Right lobe of liver (tissue), 6 donors: ENCODE measurements around the gene GALNT10. TPM values are rescaled to one million over a fixed set of nuclear protein-coding genes. Genes with fewer than 3 reads are reported as not detected.

Source experiments
- ATAC-seq, 4 donors: fragments of 200-7000 bp; cut with Tn5 transposase; one replicate each; pipeline ENCODE4 v1.9.1; 2020; ENCODE audit warnings: mild to moderate bottlenecking in 4 of 4, moderate library complexity in 4 of 4
- DNase-seq, 3 donors: peaks; one replicate each; pipeline ENCODE4 v3.0.0-alpha.2; 2020
- H3K27ac ChIP-seq, 3 donors: fragments of 200-600 bp; one replicate each; pipeline ENCODE4 v1.8.0; 2022
- H3K27me3 ChIP-seq, 2 donors: fragments of 200-600 bp; one replicate each; pipeline ENCODE4 v1.8.0; 2022
- H3K36me3 ChIP-seq, 4 donors: fragments of 200-600 bp; sonication (generic) in 1 of 4; one replicate each; pipeline versions ENCODE4 v1.5.1 to v1.8.0; 2017 to 2022; ENCODE audit warnings: control low read depth in 1 of 4
- H3K4me1 ChIP-seq, 4 donors: fragments of 200-600 bp; sonication (generic) in 1 of 4; one replicate each; pipeline versions ENCODE4 v1.5.1 to v1.8.0; 2017 to 2022; ENCODE audit warnings: control low read depth in 1 of 4
- H3K4me3 ChIP-seq, 3 donors: fragments of 200-600 bp; one replicate each; pipeline ENCODE4 v1.8.0; 2022
- H3K9me3 ChIP-seq, 4 donors: fragments of 200-600 bp; sonication (generic) in 1 of 4; one replicate each; pipeline versions ENCODE4 v1.5.1 to v1.8.0; 2017 to 2022; ENCODE audit warnings: control low read depth in 1 of 4
- CTCF ChIP-seq, 4 donors: fragments of 200-600 bp in 3 of 4; fragments of 450-650 bp in 1 of 4; IDR thresholded peaks; one replicate each; pipeline versions ENCODE4 v1.5.1 to v1.8.0; 2016 to 2022; ENCODE audit warnings: antibody characterized with exemption in 4 of 4, mild to moderate bottlenecking in 2 of 4
- POLR2A ChIP-seq: fragments of 450-650 bp; IDR thresholded peaks from one replicate; pipeline ENCODE4 v1.6.1; 2017; ENCODE audit warnings: antibody characterized with exemption, mild to moderate bottlenecking
- WGBS: methylation state at CpG from one replicate; pipeline ENCODE4 v1.1.6; 2018; ENCODE audit warnings: low coverage, low lambda C conversion rate; ENCODE audit not compliant: insufficient coverage; ENCODE audit errors: missing lambda C conversion rate; 5-methylcytosine and 5-hydroxymethylcytosine counted together
- intact Hi-C, 2 donors: fragments of 100-400 bp; cut with DNase I; formaldehyde crosslinking; loops; one replicate each; pipeline versions ENCODE4 v1.11.2 to v1.14.1; 2022
- total RNA-seq, 6 experiments: library from RNA; depleted of rRNA in 2 of 6; stranded (reverse); fragments of >200 nt in 2 of 6; fragmentation: NEBNext Ultra II Directional in 3 of 6; extraction: Animal tissue kit (Norgen Biotek cat#: 25700) in 3 of 6; gene quantifications; one replicate each; pipeline versions ENCODE4 v1.1.0 to v1.2.4, GENCODE V29; 2016 to 2023
- donor health status: DM: no; HTN: yes; CAD: no.
- donor health status: DM: no; HTN: no; CAD: no.
- donor health status: DM: no; HTN: no; CAD: no.
- donor health status: DM: no; HTN: yes; CAD: no.
- donor health status: DM: no; HTN: yes; CAD: no.

The GALNT10 gene
- total RNA-seq, 6 experiments from 2014 or later, result 4.0 to 9.7 (median 7.1) TPM

- TF ChIP-seq CTCF (IDR thresholded peaks at IDR 0.05), result no peak
- TF ChIP-seq POLR2A, result no peak
- 94% methylated on average over 6 of the region's 6 CpGs for WGBS
Observed at GRCh38 chr5:154341620-154342019, 151.1 kb downstream of the GALNT10 start.

GRCh38 chr5:154342211-154342610 lies 151.7 kb downstream of the GALNT10 start:
- Histone ChIP-seq H3K9me3 (no peaks in the 10 kb centered on the region), H3K4me1 (no peaks in the 10 kb centered on the region), H3K36me3 (no peaks in the 10 kb centered on the region), H3K27ac (no peak overlapping the region), H3K27me3 (no peaks in the 10 kb centered on the region), H3K4me3 (no peak overlapping the region)
- no peak for TF ChIP-seq POLR2A
- TF ChIP-seq CTCF (IDR thresholded peaks at IDR 0.05), result no peak
- intact Hi-C loops, result no loop called here
- DNase-seq (no peak), ATAC-seq (no peak)
- 77% methylated on average over 6 of the region's 7 CpGs for WGBS

More at GRCh38 chr5:154341620-154342019, 151.1 kb downstream of the GALNT10 start:
- Histone ChIP-seq H3K4me3 (no peak overlapping the region), H3K27ac (no peak overlapping the region), H3K27me3 (no peaks in the 10 kb centered on the region), H3K9me3 (no peaks in the 10 kb centered on the region), H3K4me1 (no peaks in the 10 kb centered on the region), H3K36me3 (no peaks in the 10 kb centered on the region)
- intact Hi-C loops, result no loop called here
- ATAC-seq (no peak), DNase-seq (no peak)

- H3K27me3 ChIP-seq, result no peaks in the 10 kb centered on the region
- H3K27ac ChIP-seq, result no peak overlapping the region
- no peaks in the 10 kb centered on the region for H3K36me3 ChIP-seq
- TF ChIP-seq CTCF (IDR thresholded peaks at IDR 0.05) (no peak), POLR2A (no peak)
- H3K4me1 ChIP-seq, result no peaks in the 10 kb centered on the region
- no peak for DNase-seq
- H3K9me3 ChIP-seq, result no peaks in the 10 kb centered on the region
- ATAC-seq, result no peak
- intact Hi-C loops, result no loop called here
- WGBS, result 93% methylated on average over 2 of the region's 4 CpGs
- no peak overlapping the region for H3K4me3 ChIP-seq
Observed at GRCh38 chr5:154342963-154343362, 152.4 kb downstream of the GALNT10 start.

- H3K36me3 ChIP-seq, result no peaks in the 10 kb centered on the region
- intact Hi-C loops, result no loop called here
- 92% methylated on average over 5 of the region's 5 CpGs for WGBS
- TF ChIP-seq POLR2A, result no peak
- TF ChIP-seq CTCF (IDR thresholded peaks at IDR 0.05), result no peak
- no peak for DNase-seq
- no peaks in the 10 kb centered on the region for H3K27me3 ChIP-seq
- no peaks in the 10 kb centered on the region for H3K9me3 ChIP-seq
- ATAC-seq, result no peak
- H3K4me1 ChIP-seq, result no peaks in the 10 kb centered on the region
- no peak overlapping the region for H3K4me3 ChIP-seq
- no peak overlapping the region for H3K27ac ChIP-seq
Observed at GRCh38 chr5:154344461-154344860, 153.9 kb downstream of the GALNT10 start.
